Uterus (tissue), 4 donors: Measurements from ENCODE around the gene NR2E3. TPM values are rescaled to one million over a fixed set of nuclear protein-coding genes. Genes with fewer than 3 reads are reported as not detected.

Experiments
- DNase-seq, 2 donors: peaks; one replicate each; pipeline ENCODE4 v3.0.0-alpha.2; 2019 to 2020
- H3K27ac ChIP-seq, 2 donors: fragments of 200-600 bp; sonication (generic); 1 replicate in 1 of 2; 2 replicates in 1 of 2; pipeline ENCODE4 v1.5.1; 2016 to 2018
- H3K27me3 ChIP-seq, 2 donors: fragments of 200-600 bp; sonication (generic); one replicate each; pipeline ENCODE4 v1.5.1; 2018 to 2019; ENCODE audit warnings: control low read depth in 1 of 2
- H3K36me3 ChIP-seq, 2 donors: fragments of 200-600 bp; sonication (generic); one replicate each; pipeline ENCODE4 v1.5.1; 2019; ENCODE audit warnings: control low read depth in 1 of 2
- H3K4me1 ChIP-seq, 2 donors: fragments of 200-600 bp; sonication (generic); one replicate each; pipeline ENCODE4 v1.5.1; 2018 to 2019; ENCODE audit warnings: control low read depth in 1 of 2
- H3K4me3 ChIP-seq, 2 donors: fragments of 200-600 bp; sonication (generic); 1 replicate in 1 of 2; 2 replicates in 1 of 2; pipeline ENCODE4 v1.5.1; 2018 to 2019; ENCODE audit warnings: mild to moderate bottlenecking in 1 of 2
- H3K9me3 ChIP-seq, 2 donors: fragments of 200-600 bp; sonication (generic); one replicate each; pipeline ENCODE4 v1.5.1; 2019; ENCODE audit warnings: control low read depth in 1 of 2
- CTCF ChIP-seq, 4 experiments: fragments of 200-600 bp in 2 of 4; fragments of 450-650 bp in 2 of 4; sonication (generic) in 2 of 4; IDR thresholded peaks; one replicate each; pipeline ENCODE4 v1.5.1; 2016 to 2019; ENCODE audit warnings: antibody characterized with exemption in 4 of 4, mild to moderate bottlenecking in 2 of 4, moderate library complexity in 1 of 4
- POLR2A ChIP-seq, 2 donors: fragments of 450-650 bp; IDR thresholded peaks; one replicate each; pipeline ENCODE4 v1.6.1; 2016; ENCODE audit warnings: antibody characterized with exemption in 2 of 2, mild to moderate bottlenecking in 1 of 2, moderate library complexity in 1 of 2
- intact Hi-C: fragments of 100-400 bp; cut with DNase I; formaldehyde crosslinking; loops from one replicate; pipeline ENCODE4 v1.15.1; 2023; ENCODE audit warnings: low total_unique reads
- total RNA-seq, 4 donors: library from RNA; depleted of rRNA in 3 of 4; stranded (reverse); fragments of >200 nt in 3 of 4; gene quantifications; one replicate each; pipeline versions ENCODE4 v1.1.0 to v1.2.4, GENCODE V29; 2014 to 2023
- donor health status: DM: yes; HTN: yes; CAD: no.

Gene NR2E3
- total RNA-seq, 4 donors from 2014 or later = 0.41 TPM; not detected in 3

GRCh38 chr15:71790081-71790480, 20.3 kb upstream of the NR2E3 start:
- H3K9me3 ChIP-seq = no peaks in the 10 kb centered on the region
- H3K27me3 ChIP-seq = no peaks in the 10 kb centered on the region
- TF ChIP-seq CTCF (IDR thresholded peaks at IDR 0.05) (no peak), POLR2A (IDR thresholded peaks at IDR 0.05) (no peak)
- H3K36me3 ChIP-seq = no peaks in the 10 kb centered on the region
- H3K4me1 ChIP-seq = no peaks in the 10 kb centered on the region
- DNase-seq = no peak
- H3K4me3 ChIP-seq = no peak overlapping the region
- intact Hi-C loops = no loop called here
- no peak overlapping the region for H3K27ac ChIP-seq

GRCh38 chr15:71791975-71792374, 18.4 kb upstream of the NR2E3 start:
- Histone ChIP-seq H3K9me3 (no peaks in the 10 kb centered on the region), H3K36me3 (no peaks in the 10 kb centered on the region), H3K27me3 (no peaks in the 10 kb centered on the region), H3K4me3 (no peak overlapping the region), H3K27ac (no peak overlapping the region), H3K4me1 (no peaks in the 10 kb centered on the region)
- DNase-seq = no peak
- intact Hi-C loops = no loop called here
- TF ChIP-seq CTCF (IDR thresholded peaks at IDR 0.05) = no peak

- no peak overlapping the region for H3K27ac ChIP-seq
- DNase-seq = no peak
- no peaks in the 10 kb centered on the region for H3K36me3 ChIP-seq
- H3K27me3 ChIP-seq = no peaks in the 10 kb centered on the region
- intact Hi-C loops = no loop called here
- no peak for TF ChIP-seq CTCF (IDR thresholded peaks at IDR 0.05)
- no peaks in the 10 kb centered on the region for H3K9me3 ChIP-seq
- no peaks in the 10 kb centered on the region for H3K4me1 ChIP-seq
- H3K4me3 ChIP-seq = no peak overlapping the region
Measured at GRCh38 chr15:71792521-71792920, 17.8 kb upstream of the NR2E3 start.

- TF ChIP-seq CTCF (IDR thresholded peaks at IDR 0.05) (no peak), POLR2A (IDR thresholded peaks at IDR 0.05) (no peak)
Measured at GRCh38 chr15:71798641-71799040, 11.7 kb upstream of the NR2E3 start.

GRCh38 chr15:71800190-71800589, 10.2 kb upstream of the NR2E3 start:
- no peak overlapping the region for H3K4me3 ChIP-seq
- DNase-seq = no peak
- intact Hi-C loops = loop anchor here (10.0 kb wide), 1 partner anchor 355 kb away; no protein-coding TSS in a partner anchor
- no peaks in the 10 kb centered on the region for H3K27me3 ChIP-seq
- no peak overlapping the region for H3K27ac ChIP-seq
- no peaks in the 10 kb centered on the region for H3K36me3 ChIP-seq
- TF ChIP-seq CTCF (IDR thresholded peaks at IDR 0.05) = no peak
- TF ChIP-seq POLR2A (IDR thresholded peaks at IDR 0.05) = no peak
- H3K4me1 ChIP-seq = no peaks in the 10 kb centered on the region
- no peaks in the 10 kb centered on the region for H3K9me3 ChIP-seq

More at GRCh38 chr15:71798641-71799040, 11.7 kb upstream of the NR2E3 start:
- no peak overlapping the region for H3K4me3 ChIP-seq
- intact Hi-C loops = no loop called here
- H3K27ac ChIP-seq = no peak overlapping the region
- DNase-seq = no peak
- no peaks in the 10 kb centered on the region for H3K9me3 ChIP-seq
- no peaks in the 10 kb centered on the region for H3K4me1 ChIP-seq
- H3K27me3 ChIP-seq = no peaks in the 10 kb centered on the region
- H3K36me3 ChIP-seq = no peaks in the 10 kb centered on the region
